ENCODE data around the gene FUT1.

- TF ChIP-seq MAX (IDR thresholded peaks at IDR 0.05; ENCODE audit: insufficient read depth, insufficient read length) (no peak), CTCF (IDR thresholded peaks at IDR 0.05; ENCODE audit: extremely low read depth in 1 of 2, insufficient read depth in 1 of 2, low read depth in 1 of 2, low read length in 2 of 2) (no peak), POLR2AphosphoS5 (IDR thresholded peaks at IDR 0.05; ENCODE audit: insufficient read depth, low read depth, low read length) (no peak), JUN (IDR thresholded peaks at IDR 0.05; ENCODE audit: borderline replicate concordance, insufficient read depth, insufficient read length, low read depth) (no peak), POLR2A (IDR thresholded peaks at IDR 0.05; ENCODE audit: low read depth, low read length) (no peak)
Measured at GRCh38 chr19:48795685-48796070, 43.2 kb upstream of the FUT1 start.
